HT-29 (cell line): ENCODE data around the gene CTDSP1. TPM values are rescaled to one million over a fixed set of nuclear protein-coding genes. Genes with fewer than 3 reads are reported as not detected.
A peak's percentile ranks its signal among the peaks of the same experiment; 100 is the strongest.

Source experiments
- small RNA-seq: library from RNA; depleted of rRNA; stranded (forward); fragments of <200 nt; gene quantifications from one replicate; pipeline ENCODE3, GENCODE V24; 2014
- total RNA-seq: library from RNA; depleted of rRNA; stranded (reverse); fragments of >200 nt; shearing (Covaris generic); gene quantifications from 2 replicates; pipeline ENCODE4 v1.2.3, GENCODE V29; 2014; rRNA removed

The CTDSP1 gene
- total RNA-seq, 1 experiment from 2014 or later = 151 TPM

Small RNA genes within 50 kb of the gene (small RNA-seq; reads per million reads assigned to genes)
- gene MIR26B = 35.4 reads per million, percentile 94 among the genes with 10 or more reads in this experiment

Other genes with a start within 250 kb of the CTDSP1 start
- not detected in 2 replicates for gene CXCR1, start 232.9 kb upstream of the CTDSP1 start, total RNA-seq
- gene ARPC2, start 182.7 kb upstream of the CTDSP1 start, total RNA-seq = 220 and 244 TPM in 2 replicates
- 0.05 and 0.56 TPM in 2 replicates for gene GPBAR1, start 138.9 kb upstream of the CTDSP1 start, total RNA-seq
- gene AAMP, start 129.7 kb upstream of the CTDSP1 start, total RNA-seq = 266 and 310 TPM in 2 replicates
- 73.9 and 77.2 TPM in 2 replicates for gene PNKD, start 129.3 kb upstream of the CTDSP1 start, total RNA-seq
- gene TMBIM1, start 107.4 kb upstream of the CTDSP1 start, total RNA-seq = 229 and 311 TPM in 2 replicates
- 1.6 TPM in 1 of 2 replicates, not detected in the other for gene CATIP, start 43.0 kb upstream of the CTDSP1 start, total RNA-seq
- 0.33 and 0.86 TPM in 2 replicates for gene SLC11A1, start 17.6 kb upstream of the CTDSP1 start, total RNA-seq
- gene VIL1, start 19.3 kb downstream of the CTDSP1 start, total RNA-seq = 230 and 247 TPM in 2 replicates
- 3.9 and 4.1 TPM in 2 replicates for gene USP37, start 168.5 kb downstream of the CTDSP1 start, total RNA-seq
- 60.1 and 64.3 TPM in 2 replicates for gene CNOT9, start 169.0 kb downstream of the CTDSP1 start, total RNA-seq
- gene PLCD4, start 208.0 kb downstream of the CTDSP1 start, total RNA-seq = not detected in 2 replicates